Breast epithelium (tissue), 4 donors: ENCODE data around the gene CFAP54. TPM values are rescaled to one million over a fixed set of nuclear protein-coding genes. Genes with fewer than 3 reads are reported as not detected.

Experiments used
- DNase-seq, 2 donors: peaks; one replicate each; pipeline ENCODE4 v3.0.0-alpha.2; 2019; ENCODE audit warnings: low spot score in 2 of 2
- H3K27ac ChIP-seq, 2 donors: fragments of 200-600 bp; sonication (generic) in 1 of 2; one replicate each; pipeline ENCODE4 v1.5.1; 2016 to 2019; ENCODE audit warnings: mild to moderate bottlenecking in 1 of 2
- H3K27me3 ChIP-seq, 2 donors: fragments of 200-600 bp; sonication (generic) in 1 of 2; one replicate each; pipeline versions ENCODE4 v1.5.1 to v1.6.0; 2017 to 2019; ENCODE audit warnings: control low read depth in 1 of 2, mild to moderate bottlenecking in 1 of 2
- H3K36me3 ChIP-seq: fragments of 200-600 bp; one replicate; pipeline ENCODE4 v1.5.1; 2019
- H3K4me1 ChIP-seq, 2 donors: fragments of 200-600 bp; sonication (generic); one replicate each; pipeline ENCODE4 v1.5.1; 2016 to 2019; ENCODE audit warnings: control low read depth in 1 of 2
- H3K4me3 ChIP-seq, 3 donors: fragments of 200-600 bp; sonication (generic); 1 replicate in 2 of 3; 2 replicates in 1 of 3; pipeline ENCODE4 v1.5.1; 2016 to 2019; ENCODE audit warnings: mild to moderate bottlenecking in 3 of 3, moderate library complexity in 2 of 3
- H3K9me3 ChIP-seq, 2 donors: fragments of 200-600 bp; sonication (generic) in 1 of 2; one replicate each; pipeline ENCODE4 v1.5.1; 2016 to 2019; ENCODE audit warnings: control low read depth in 1 of 2
- CTCF ChIP-seq, 3 donors: fragments of 450-650 bp; IDR thresholded peaks; one replicate each; pipeline ENCODE4 v1.5.1; 2016 to 2017; ENCODE audit warnings: antibody characterized with exemption in 3 of 3, mild to moderate bottlenecking in 3 of 3, moderate library complexity in 3 of 3
- POLR2A ChIP-seq: fragments of 450-650 bp; IDR thresholded peaks from one replicate; pipeline ENCODE4 v1.6.1; 2016; ENCODE audit warnings: antibody characterized with exemption, mild to moderate bottlenecking, moderate library complexity
- POLR2AphosphoS5 ChIP-seq, 3 donors: sonication (generic); formaldehyde crosslinking; IDR thresholded peaks; one replicate each; pipeline ENCODE4 v1.6.1; 2017; ENCODE audit warnings: antibody characterized with exemption in 3 of 3
- intact Hi-C: fragments of 100-400 bp; cut with DNase I; formaldehyde crosslinking; loops from one replicate; pipeline ENCODE4 v1.15.1; 2023; ENCODE audit warnings: low total_unique reads
- total RNA-seq, 3 donors: library from RNA; depleted of rRNA; stranded (reverse); fragments of >200 nt; gene quantifications; one replicate each; pipeline ENCODE4 v1.1.0, GENCODE V29; 2016

CFAP54 gene
- total RNA-seq, 3 donors from 2014 or later, result 0.48 to 7.3 (median 2.9) TPM

- Histone ChIP-seq H3K4me1 (no peaks in the 10 kb centered on the region), H3K36me3 (no peaks in the 10 kb centered on the region), H3K4me3 (no peak overlapping the region), H3K27ac (no peak overlapping the region), H3K9me3 (no peaks in the 10 kb centered on the region), H3K27me3 (no peaks in the 10 kb centered on the region)
- TF ChIP-seq POLR2A (no peak), CTCF (IDR thresholded peaks at IDR 0.05) (no peak), POLR2AphosphoS5 (IDR thresholded peaks at IDR 0.05) (no peak)
- intact Hi-C loops, result no loop called here
- no peak for DNase-seq
These were observed 11.4 kb upstream of the CFAP54 start for GRCh38 chr12:96478011-96478410.

GRCh38 chr12:96482086-96482485, 7.3 kb upstream of the CFAP54 start:
- Histone ChIP-seq H3K27me3 (no peaks in the 10 kb centered on the region), H3K4me3 (no peak overlapping the region), H3K36me3 (no peaks in the 10 kb centered on the region), H3K4me1 (no peaks in the 10 kb centered on the region), H3K9me3 (no peaks in the 10 kb centered on the region), H3K27ac (no peak overlapping the region)
- intact Hi-C loops, result no loop called here
- TF ChIP-seq CTCF (IDR thresholded peaks at IDR 0.05), result no peak
- TF ChIP-seq POLR2AphosphoS5 (IDR thresholded peaks at IDR 0.05), result no peak
- DNase-seq, result no peak

GRCh38 chr12:96483116-96483515, 6.3 kb upstream of the CFAP54 start:
- Histone ChIP-seq H3K27ac (no peak overlapping the region), H3K4me3 (no peak overlapping the region), H3K4me1 (no peaks in the 10 kb centered on the region), H3K36me3 (no peaks in the 10 kb centered on the region), H3K9me3 (no peaks in the 10 kb centered on the region), H3K27me3 (no peaks in the 10 kb centered on the region)
- TF ChIP-seq CTCF (IDR thresholded peaks at IDR 0.05), result no peak
- TF ChIP-seq POLR2A, result no peak
- TF ChIP-seq POLR2AphosphoS5 (IDR thresholded peaks at IDR 0.05), result no peak
- intact Hi-C loops, result no loop called here
- no peak for DNase-seq

GRCh38 chr12:96486751-96487613, 2.4 kb upstream of the CFAP54 start:
- intact Hi-C loops, result no loop called here
- no peaks in the 10 kb centered on the region for H3K36me3 ChIP-seq
- no peak overlapping the region for H3K27ac ChIP-seq
- H3K27me3 ChIP-seq, result no peaks in the 10 kb centered on the region
- no peak for DNase-seq
- TF ChIP-seq POLR2AphosphoS5 (IDR thresholded peaks at IDR 0.05) (no peak), CTCF (IDR thresholded peaks at IDR 0.05) (no peak), POLR2A (no peak)
- peaks cover 0 to 4% of the 10 kb centered on the region in 2 donors for H3K4me1 ChIP-seq
- H3K4me3 ChIP-seq, result no peak overlapping the region
- H3K9me3 ChIP-seq, result no peaks in the 10 kb centered on the region

- DNase-seq, result no peak
- TF ChIP-seq POLR2AphosphoS5 (IDR thresholded peaks at IDR 0.05) (no peak), CTCF (IDR thresholded peaks at IDR 0.05) (no peak), POLR2A (no peak)
- Histone ChIP-seq H3K27ac (no peak overlapping the region), H3K4me3 (no peak overlapping the region), H3K4me1 (peaks cover 0 to 4% of the 10 kb centered on the region in 2 donors), H3K27me3 (no peaks in the 10 kb centered on the region), H3K36me3 (no peaks in the 10 kb centered on the region), H3K9me3 (no peaks in the 10 kb centered on the region)
- intact Hi-C loops, result no loop called here
These were observed 1.7 kb upstream of the CFAP54 start for GRCh38 chr12:96487634-96488033.
